Measurements from ENCODE around the gene TAX1BP3. TPM values are rescaled to one million over a fixed set of nuclear protein-coding genes. Genes with fewer than 3 reads are reported as not detected.

TAX1BP3 gene
- total RNA-seq, 1 donor from 2014 or later = 91.2 TPM

DNA sequence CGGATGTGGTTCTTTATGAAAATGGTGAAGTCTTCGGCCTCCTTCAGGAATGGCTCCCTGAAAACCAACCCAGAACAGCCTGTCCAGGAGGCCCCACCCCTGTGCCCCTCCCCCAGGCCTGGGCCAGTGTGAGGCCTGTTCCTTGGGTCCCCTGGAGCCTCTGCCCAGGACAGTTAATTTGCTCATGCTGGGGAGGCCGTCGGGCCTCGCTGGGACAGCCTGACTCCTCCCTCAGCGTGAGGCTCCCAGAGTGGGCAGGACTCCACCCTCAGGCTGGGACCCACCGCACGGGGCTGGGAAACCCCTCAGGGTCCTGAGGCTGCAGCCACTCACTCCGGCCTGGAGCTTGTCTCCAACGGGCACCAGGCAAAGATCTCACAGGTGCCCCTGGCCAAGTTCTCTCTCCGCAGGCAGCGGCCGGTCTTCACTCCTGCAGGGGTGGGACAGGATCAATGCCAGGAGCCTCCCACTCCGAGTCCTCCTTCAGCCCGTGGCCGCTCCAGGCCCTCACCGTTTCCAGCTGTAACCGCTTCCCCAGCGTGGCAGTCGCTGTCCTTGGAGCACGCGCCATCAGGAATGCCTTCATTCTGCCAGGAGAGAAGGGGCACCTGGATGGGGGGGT lies 21.8 kb upstream of the TAX1BP3 start:
- DNase-seq (ENCODE audit: extremely low spot score, unreplicated experiment) = no peak
- TF ChIP-seq, protein P1, sequence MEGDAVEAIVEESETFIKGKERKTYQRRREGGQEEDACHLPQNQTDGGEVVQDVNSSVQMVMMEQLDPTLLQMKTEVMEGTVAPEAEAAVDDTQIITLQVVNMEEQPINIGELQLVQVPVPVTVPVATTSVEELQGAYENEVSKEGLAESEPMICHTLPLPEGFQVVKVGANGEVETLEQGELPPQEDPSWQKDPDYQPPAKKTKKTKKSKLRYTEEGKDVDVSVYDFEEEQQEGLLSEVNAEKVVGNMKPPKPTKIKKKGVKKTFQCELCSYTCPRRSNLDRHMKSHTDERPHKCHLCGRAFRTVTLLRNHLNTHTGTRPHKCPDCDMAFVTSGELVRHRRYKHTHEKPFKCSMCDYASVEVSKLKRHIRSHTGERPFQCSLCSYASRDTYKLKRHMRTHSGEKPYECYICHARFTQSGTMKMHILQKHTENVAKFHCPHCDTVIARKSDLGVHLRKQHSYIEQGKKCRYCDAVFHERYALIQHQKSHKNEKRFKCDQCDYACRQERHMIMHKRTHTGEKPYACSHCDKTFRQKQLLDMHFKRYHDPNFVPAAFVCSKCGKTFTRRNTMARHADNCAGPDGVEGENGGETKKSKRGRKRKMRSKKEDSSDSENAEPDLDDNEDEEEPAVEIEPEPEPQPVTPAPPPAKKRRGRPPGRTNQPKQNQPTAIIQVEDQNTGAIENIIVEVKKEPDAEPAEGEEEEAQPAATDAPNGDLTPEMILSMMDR (conservative IDR thresholded peaks at IDR 0.05) = no peak
- Mint-ChIP-seq H3K27ac (no peak overlapping the region), H3K36me3 (no peaks in the 10 kb centered on the region), H3K9me3 (no peaks in the 10 kb centered on the region), H3K4me1 (ENCODE audit: unreplicated experiment) (no peaks in the 10 kb centered on the region), H3K27me3 (peaks cover 33% of the 10 kb centered on the region), H3K4me3 (no peak overlapping the region)

DNA sequence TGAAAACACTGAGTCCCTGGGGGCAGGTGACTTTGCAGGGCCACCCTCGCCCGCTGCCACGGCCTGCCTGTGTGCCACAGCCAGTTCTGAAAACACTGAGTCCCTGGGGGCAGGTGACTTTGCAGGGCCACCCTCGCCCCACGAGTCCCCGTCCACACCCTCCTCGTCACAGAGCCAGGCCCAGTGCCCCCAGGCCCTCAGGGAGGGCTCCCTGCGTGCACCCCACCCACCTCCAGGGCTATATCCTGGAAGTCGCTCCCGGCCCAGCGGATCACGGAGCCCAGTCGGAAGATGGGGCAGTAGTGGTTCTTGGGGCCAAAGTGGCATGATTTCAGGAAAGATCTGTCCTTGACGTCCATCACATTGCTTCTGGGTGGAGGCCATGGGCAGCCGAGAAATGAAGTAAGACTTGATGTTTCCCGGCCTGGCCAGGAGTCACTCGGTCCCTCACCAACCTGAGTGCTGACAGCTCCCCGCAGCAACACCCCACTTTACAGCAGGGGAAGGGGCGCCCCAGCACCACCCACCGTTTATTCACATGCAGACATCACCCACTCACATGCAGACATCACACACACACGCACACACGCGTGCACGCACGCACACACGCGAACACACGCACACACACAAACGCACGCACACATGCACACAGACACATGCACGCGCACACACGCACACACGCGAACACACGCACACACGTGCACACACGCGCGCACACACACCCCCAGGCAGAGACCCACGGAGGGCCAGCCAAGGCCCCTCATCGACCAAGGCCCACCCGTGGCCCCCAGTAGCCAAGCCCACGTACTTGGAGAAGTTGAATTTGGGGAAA lies 21.1 kb upstream of the TAX1BP3 start:
- Mint-ChIP-seq H3K36me3 (no peaks in the 10 kb centered on the region), H3K9me3 (no peaks in the 10 kb centered on the region), H3K27me3 (peaks cover 28% of the 10 kb centered on the region), H3K4me3 (no peak overlapping the region), H3K4me1 (ENCODE audit: unreplicated experiment) (no peaks in the 10 kb centered on the region), H3K27ac (peak overlapping the region; percentile 46)
- DNase-seq (ENCODE audit: extremely low spot score, unreplicated experiment) = no peak
- TF ChIP-seq, protein P1 (conservative IDR thresholded peaks at IDR 0.05) = no peak

DNA sequence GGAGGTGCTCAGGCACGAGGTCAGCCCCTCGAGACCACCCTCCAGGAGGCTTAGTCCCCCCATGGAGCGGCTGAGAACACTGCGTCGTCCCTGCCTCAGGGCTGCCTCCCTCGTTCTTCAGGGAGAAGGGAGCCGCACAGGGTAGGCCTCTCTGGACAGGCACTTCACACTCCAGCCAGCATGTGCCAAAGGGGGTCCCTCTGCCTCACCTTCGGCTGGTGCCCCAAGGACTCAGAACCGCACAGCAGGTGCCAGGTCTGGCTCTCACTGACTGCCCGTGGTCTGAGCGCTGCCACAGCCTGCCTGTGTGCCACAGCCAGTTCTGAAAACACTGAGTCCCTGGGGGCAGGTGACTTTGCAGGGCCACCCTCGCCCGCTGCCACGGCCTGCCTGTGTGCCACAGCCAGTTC lies 20.5 kb upstream of the TAX1BP3 start:
- no peak overlapping the region for H3K27ac Mint-ChIP-seq
- no peaks in the 10 kb centered on the region for H3K36me3 Mint-ChIP-seq
- TF ChIP-seq, protein P1 (conservative IDR thresholded peaks at IDR 0.05) = no peak
- peaks cover 22% of the 10 kb centered on the region for H3K27me3 Mint-ChIP-seq
- no peaks in the 10 kb centered on the region for H3K4me1 Mint-ChIP-seq (ENCODE audit: unreplicated experiment)
- H3K9me3 Mint-ChIP-seq = no peaks in the 10 kb centered on the region
- H3K4me3 Mint-ChIP-seq = no peak overlapping the region
- no peak for DNase-seq (ENCODE audit: extremely low spot score, unreplicated experiment)

DNA sequence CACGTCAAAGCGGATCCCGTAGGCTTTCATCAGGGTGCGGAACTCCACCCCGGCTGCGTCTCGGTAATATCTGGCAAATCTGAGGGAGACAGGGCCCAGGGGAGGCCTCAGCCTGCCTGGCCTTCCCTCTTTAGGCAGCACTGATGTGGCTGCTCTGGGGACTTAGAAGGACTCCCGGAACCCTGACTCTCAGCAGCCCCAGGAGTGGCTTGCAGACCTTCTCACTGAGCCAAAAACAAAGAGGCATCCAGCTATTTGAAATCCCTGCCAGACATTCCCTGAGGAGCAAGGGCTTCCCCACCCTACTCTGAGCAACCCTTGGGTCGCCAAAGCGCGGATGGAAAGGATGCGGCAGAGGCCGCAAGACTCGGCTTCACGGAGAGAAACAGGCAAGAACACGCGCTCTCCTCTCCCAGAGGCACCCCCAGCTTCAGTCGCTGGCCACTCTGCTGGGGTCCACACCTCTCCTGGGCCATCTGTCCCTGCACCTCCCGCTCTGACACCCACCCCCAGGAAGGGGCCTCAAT lies 19.7 kb upstream of the TAX1BP3 start:
- Mint-ChIP-seq H3K36me3 (no peaks in the 10 kb centered on the region), H3K4me1 (ENCODE audit: unreplicated experiment) (no peaks in the 10 kb centered on the region), H3K9me3 (no peaks in the 10 kb centered on the region), H3K27me3 (peaks cover 16% of the 10 kb centered on the region), H3K27ac (no peak overlapping the region), H3K4me3 (no peak overlapping the region)
- DNase-seq (ENCODE audit: extremely low spot score, unreplicated experiment) = no peak
- TF ChIP-seq, protein P1 (conservative IDR thresholded peaks at IDR 0.05) = no peak

DNA sequence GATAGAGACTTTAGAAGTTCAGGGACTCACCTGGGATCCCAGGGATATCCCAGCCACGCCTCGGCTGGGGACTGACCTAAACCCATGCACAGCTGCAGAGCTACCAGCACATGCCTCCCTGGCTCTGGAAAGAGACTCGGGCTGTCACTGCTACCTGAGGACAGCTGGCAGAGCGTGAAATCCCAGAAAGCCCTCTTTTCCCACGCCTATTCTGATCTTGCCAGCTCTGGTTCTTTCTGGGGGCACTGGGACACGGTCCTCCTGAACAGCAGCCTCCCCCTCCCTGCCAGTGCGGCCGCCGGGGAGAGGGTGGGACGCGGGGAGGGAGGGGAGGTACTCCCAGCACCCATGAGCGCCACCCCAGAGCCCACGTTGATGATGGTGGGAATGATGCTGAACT lies 16.8 kb upstream of the TAX1BP3 start:
- Mint-ChIP-seq H3K4me3 (no peak overlapping the region), H3K27me3 (peaks cover 13% of the 10 kb centered on the region), H3K27ac (no peak overlapping the region), H3K36me3 (no peaks in the 10 kb centered on the region), H3K9me3 (no peaks in the 10 kb centered on the region), H3K4me1 (ENCODE audit: unreplicated experiment) (no peaks in the 10 kb centered on the region)
- TF ChIP-seq, protein P1 (conservative IDR thresholded peaks at IDR 0.05) = no peak
- no peak for DNase-seq (ENCODE audit: extremely low spot score, unreplicated experiment)

All from type B pancreatic cell (in vitro differentiated cells).